EL (cell line): Measurements from ENCODE around the gene BCL2.
"Not testable (repeated sequence)": the region's sequence is repeated elsewhere in the genome, so short reads cannot be mapped to it uniquely, and the experiment has no call there.

Source experiments
- DNase-seq: peaks from one replicate; pipeline ENCODE4 v3.0.0-alpha.2; 2016

Gene BCL2

GRCh38 chr18:63232826-63233225 lies 86.7 kb downstream of the BCL2 start:
- no peak for DNase-seq

DNA sequence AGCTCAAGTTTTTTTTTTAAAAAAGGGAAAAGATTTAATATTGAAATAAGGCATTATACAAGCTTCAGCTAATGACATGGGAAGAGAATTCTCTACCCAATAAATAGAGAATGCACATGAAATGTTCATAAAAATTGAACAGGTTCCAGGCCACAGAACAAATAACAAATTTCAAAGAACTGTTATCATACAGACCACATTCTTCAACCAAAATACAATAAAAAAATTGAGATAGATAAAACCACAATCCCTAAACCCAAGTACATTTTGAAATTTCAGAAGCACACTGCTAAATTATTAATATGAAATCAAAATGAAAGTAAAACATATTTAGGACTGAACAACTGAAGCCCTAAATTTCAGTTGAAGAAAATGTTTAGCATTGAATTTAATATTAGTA lies 89.6 kb downstream of the BCL2 start:
- DNase-seq: no peak

DNA sequence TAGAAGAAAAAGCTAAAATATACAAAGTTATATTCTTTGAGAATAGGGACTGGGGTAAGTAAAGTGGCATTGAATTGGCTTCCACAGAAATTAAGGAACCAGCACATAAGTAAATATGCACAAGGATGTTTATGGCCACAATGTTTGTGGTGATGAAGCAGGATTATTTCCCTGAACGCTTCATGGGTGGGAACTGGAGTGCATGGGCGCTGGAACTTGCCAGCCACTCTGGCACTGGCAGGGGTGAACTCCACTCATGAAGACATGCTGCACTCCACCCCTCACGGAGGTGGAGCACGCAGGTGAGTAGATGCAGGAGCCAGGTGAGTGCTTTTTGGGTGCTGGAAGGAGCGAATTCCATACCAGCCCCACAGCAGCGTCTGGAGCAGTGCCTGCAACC lies 94.1 kb downstream of the BCL2 start:
- DNase-seq: no peak

DNA sequence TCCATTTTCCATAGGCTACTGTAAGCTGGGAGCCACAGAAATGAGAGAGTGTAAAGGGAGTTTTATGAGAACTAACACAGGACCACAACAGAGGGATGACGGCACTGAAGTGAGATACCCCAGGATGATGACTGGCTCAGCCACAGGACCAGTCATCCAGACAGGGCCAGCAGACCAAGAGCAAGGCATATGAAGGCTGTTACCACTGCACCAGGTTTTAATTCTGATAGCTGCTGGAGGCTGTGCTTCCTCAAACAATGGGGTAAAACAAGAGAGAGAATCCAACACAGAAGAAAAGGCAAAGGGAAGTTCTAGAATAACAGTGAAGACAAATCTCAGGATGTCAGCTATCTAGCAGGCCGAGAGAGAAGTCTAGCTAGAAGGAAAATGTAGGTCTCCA lies 94.9 kb downstream of the BCL2 start:
- DNase-seq: no peak

- no peak for DNase-seq
These were observed 95.7 kb downstream of the BCL2 start for GRCh38 chr18:63223837-63224236.

DNA sequence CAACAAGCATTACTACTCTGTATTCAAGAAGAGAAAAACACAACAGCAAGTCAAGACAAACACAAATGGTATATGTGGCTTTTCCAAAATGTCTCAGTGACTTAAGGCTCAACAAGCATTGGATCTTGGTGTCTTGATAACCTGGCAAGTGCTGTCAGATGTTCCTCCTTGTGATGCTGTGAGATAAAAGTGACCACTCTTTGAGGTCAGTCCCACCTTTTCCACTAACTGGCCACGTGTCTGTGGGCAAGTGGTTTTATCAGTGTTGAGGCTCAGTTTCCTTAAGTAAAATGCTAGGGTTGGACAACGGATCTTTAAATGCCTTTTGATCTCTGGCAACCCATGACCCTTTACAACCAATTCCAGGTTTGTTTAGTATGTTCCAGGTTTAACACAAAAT lies 98.7 kb downstream of the BCL2 start:
- DNase-seq: no peak

DNA sequence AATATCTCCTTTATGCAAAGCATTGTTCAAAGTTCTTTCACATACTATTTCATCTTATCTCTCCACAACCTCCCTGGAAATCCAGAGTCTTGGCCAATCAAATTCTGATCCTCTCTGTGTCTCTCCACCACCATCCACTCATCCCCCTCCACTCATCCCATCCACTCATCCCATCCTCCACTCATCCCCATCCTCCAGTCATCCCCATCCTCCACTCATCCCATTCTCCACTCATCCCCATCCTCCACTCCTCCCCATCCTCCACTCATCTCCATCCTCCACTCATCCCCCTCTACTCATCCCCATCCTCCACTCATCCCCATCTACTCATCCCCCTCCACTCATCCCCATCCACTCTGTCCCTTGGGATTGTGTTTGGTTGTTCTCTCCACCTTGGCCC lies 101.1 kb downstream of the BCL2 start:
- no peak for DNase-seq

DNA sequence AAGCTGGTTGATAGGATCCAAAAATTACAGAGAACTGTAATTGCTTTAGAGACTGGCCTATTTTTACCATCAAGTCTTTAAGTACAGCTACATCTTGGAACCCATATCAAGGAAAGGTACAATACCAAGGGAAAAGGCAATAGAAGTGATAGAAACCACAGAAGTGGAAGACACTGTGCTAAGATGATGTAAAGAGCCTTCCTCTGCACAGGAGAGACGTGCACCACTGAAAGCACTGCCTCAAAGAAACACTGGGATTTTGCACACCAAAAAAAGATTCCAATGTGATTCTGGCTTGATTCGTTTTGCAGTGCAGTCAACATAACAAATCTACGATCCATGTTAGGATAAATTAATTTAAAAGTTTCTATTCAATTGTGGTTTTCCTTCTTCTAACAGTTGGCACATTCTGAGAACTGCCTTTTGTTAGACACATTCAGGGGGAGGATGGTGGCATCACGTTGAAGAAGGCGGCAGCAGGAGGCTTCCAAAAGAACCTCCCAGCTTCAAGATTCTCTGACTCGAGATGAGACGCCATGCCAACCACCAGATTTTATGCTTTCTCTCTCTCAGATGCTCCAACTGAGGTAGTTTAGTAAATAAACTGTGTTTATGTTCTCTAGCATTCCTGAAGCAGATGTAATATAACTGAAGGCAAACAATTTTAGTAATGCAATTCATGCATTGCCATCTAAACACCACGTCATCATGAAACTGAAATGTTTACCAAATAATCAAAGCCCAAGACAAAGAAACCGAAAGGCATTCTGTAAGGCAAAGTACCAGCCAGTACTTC lies 102.9 kb downstream of the BCL2 start:
- no peak for DNase-seq

DNA sequence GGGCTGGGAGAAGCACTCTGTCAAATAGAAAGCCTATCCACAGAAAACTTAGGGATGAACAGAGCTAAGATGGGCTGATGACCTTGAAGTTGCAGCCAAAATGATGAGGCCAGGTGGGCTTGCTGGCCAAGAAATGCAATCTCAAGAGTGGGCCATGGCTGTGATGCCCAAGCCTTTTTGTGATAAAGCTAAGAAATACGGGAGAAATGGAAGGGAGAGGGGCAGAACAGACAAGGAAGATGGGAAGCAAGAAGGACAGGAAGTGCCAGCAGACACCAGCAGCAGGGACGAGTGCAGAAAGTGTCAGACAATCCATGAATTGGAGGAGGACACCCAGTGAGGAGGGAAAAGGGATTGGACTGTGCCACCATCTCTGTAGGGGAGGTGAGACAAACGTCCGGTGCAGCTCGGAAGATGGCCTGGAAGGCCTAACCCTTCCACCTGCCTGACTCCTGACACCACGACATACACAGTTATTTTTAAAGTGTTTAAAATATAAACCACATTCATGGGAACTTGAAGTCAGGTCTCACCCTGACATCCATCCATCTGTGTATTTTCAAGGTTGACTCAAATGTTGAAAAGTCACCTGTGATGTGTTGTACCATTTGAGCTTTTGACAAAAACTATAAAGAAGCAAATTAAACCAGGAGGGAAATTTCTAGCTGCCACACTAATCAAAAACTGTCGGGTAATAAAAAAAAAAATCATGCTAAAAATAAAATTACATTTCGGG lies 105.5 kb downstream of the BCL2 start:
- no peak for DNase-seq

DNA sequence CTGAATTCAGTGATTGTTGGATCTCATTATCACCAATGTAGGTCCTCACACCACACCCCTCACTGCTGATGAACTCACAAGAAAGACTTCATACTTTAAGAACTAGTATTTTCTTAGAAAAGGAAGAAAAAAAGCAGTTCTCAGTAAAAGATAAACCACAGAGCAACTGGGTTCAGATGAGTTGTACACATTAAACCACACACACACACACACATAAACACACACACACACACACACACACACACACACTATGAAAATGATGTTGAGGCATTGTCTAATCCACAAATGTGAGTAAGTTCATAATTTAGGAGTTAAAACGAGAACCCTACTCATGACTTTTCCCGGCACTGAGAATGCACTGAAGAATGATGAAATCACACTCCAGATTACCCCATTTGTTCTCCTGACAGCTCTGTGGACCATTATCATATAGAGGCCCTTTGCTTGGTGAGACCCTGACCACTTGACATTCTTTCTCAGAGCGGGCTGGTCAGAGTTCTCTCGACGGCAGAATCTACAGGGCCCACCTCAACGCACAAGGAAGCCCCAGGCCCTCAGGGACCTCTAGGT lies 106.2 kb downstream of the BCL2 start:
- DNase-seq: no peak

DNA sequence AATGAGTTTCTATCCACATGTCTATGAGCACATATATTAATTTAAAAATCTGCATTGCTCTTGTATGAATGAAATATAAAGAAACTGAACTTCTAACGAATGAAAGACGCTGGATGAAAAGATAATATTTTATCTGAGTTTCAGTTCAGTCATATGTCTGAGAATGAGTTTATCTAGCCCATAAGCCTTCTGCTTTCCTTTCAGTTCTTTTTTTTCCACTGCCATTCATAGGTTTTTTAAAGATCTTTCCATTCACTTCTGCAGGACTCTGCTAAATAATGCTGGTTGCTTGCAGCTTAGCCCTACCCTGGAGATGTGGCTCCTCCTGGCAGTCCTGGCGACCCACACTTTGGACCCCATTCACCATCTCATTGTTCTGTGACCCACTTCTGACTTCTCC lies 109.0 kb downstream of the BCL2 start:
- DNase-seq: no peak

- DNase-seq: no peak
These were observed 110.9 kb downstream of the BCL2 start for GRCh38 chr18:63208676-63209075.

DNA sequence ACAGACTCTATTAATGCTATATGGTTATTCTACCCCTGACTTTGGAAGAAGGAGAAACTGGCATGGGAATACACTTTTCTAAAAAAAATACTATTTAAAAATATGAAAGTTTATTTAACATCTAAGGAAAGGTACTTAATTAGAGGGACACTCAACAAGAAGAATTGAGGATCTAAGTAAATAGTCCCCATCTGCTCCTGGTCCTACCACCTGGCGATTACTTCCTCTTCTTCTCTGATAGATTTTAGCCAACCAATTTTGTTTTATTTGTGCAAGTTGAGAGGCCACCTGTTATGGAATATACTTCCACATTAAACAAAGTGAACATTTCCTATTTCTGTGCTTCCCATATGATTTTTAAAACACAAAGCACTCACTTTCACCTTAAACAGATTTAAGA lies 111.7 kb downstream of the BCL2 start:
- no peak for DNase-seq

GRCh38 chr18:63207143-63207790 lies 112.3 kb downstream of the BCL2 start:
- DNase-seq: no peak

DNA sequence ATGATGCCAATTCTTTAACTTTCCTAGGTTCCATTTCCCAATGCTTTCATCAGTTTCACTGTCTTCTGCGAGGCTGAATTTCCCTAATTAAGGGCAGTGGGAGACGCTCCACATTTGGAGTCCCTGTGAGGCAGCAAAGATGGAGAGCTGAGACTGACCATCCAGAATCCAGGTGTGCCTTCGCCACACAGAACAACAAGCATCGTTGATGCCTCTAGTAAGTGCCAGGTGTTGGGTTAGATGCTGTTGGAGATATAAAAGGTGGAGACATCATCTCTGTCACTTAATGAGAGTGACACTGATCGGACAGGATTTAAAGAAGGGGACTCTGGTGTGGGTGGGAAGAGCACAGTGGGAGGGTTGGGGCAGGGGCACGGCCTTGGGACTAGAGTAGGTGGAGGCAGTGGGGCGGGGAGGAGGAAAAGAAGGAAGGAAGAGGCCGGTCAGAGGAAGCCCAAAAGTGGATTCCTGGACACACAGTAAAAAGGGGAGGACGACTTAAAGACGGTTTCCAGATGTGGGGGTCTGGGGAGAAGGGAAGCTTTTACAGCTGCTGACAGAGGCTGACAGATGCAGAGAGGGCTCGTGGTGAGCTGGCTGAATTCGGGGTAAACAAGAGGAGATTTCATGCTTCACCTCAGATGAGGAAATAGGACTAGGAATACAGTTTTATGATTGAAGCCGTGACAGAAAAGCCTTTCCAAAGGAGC lies 113.0 kb downstream of the BCL2 start:
- DNase-seq: no peak

- no peak for DNase-seq
These were observed 113.7 kb downstream of the BCL2 start for GRCh38 chr18:63205791-63206252.

GRCh38 chr18:63203497-63203896 lies 116.1 kb downstream of the BCL2 start:
- no peak for DNase-seq

- DNase-seq: no peak
These were observed 116.7 kb downstream of the BCL2 start for GRCh38 chr18:63202828-63203227.

GRCh38 chr18:63201456-63201855 lies 118.1 kb downstream of the BCL2 start:
- DNase-seq: not testable (repeated sequence)

GRCh38 chr18:63199743-63200241 lies 119.8 kb downstream of the BCL2 start:
- DNase-seq: no peak

GRCh38 chr18:63198868-63199742 lies 120.5 kb downstream of the BCL2 start:
- no peak for DNase-seq
